Measurements from ENCODE around the gene ERC2.

DNA sequence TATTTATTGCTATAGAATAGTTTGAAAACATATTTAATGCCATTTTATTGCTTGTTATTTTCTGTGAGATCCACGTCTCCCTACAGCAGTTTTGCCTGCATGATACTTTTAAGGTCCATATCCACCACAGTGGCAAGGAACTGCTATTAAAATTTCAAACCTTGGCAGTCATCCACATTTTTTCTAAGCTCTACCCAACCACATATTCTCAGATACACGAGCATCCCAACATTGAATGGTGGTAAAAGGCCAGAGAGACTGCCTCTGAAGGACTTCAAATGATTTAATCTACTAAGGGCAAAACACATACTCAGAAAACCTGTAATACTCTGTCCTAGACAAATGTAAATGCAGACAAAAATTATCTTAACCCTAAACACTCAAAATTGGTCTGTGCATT is 173.1 kb downstream of the ERC2 start:
- TF ChIP-seq, protein P1, sequence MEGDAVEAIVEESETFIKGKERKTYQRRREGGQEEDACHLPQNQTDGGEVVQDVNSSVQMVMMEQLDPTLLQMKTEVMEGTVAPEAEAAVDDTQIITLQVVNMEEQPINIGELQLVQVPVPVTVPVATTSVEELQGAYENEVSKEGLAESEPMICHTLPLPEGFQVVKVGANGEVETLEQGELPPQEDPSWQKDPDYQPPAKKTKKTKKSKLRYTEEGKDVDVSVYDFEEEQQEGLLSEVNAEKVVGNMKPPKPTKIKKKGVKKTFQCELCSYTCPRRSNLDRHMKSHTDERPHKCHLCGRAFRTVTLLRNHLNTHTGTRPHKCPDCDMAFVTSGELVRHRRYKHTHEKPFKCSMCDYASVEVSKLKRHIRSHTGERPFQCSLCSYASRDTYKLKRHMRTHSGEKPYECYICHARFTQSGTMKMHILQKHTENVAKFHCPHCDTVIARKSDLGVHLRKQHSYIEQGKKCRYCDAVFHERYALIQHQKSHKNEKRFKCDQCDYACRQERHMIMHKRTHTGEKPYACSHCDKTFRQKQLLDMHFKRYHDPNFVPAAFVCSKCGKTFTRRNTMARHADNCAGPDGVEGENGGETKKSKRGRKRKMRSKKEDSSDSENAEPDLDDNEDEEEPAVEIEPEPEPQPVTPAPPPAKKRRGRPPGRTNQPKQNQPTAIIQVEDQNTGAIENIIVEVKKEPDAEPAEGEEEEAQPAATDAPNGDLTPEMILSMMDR (conservative IDR thresholded peaks at IDR 0.05; ENCODE audit: low read length), result no peak
- no peak for TF ChIP-seq EZH2phosphoT487 (IDR thresholded peaks at IDR 0.05; ENCODE audit: borderline replicate concordance)
